Peyer's patch (tissue), 4 donors: ENCODE data around the gene SRSF1.

ENCODE experiments used
- CTCF ChIP-seq, 6 experiments: fragments of 450-650 bp in 4 of 6; fragments of 200-600 bp in 2 of 6; sonication (generic) in 1 of 6; IDR thresholded peaks; one replicate each; pipeline ENCODE4 v1.5.1; 2017 to 2019; ENCODE audit warnings: antibody characterized with exemption in 6 of 6, mild to moderate bottlenecking in 3 of 6, moderate library complexity in 1 of 6
- POLR2A ChIP-seq, 2 donors: fragments of 450-650 bp; IDR thresholded peaks; one replicate each; pipeline ENCODE4 v1.5.1; 2017; ENCODE audit warnings: antibody characterized with exemption in 2 of 2, mild to moderate bottlenecking in 2 of 2, moderate library complexity in 2 of 2

GRCh38 chr17:58005031-58005727 lies 1.9 kb downstream of the SRSF1 start:
- no peak for TF ChIP-seq POLR2A (IDR thresholded peaks at IDR 0.05)
- TF ChIP-seq CTCF (IDR thresholded peaks at IDR 0.05) = peak in 1 of 6 experiments; percentile 2
